Left ventricle myocardium inferior (tissue), 1 donor: ENCODE measurements around the gene GLP1R. TPM values are rescaled to one million over a fixed set of nuclear protein-coding genes. Genes with fewer than 3 reads are reported as not detected.

Source experiments
- DNase-seq: peaks from one replicate; pipeline ENCODE4 v3.0.0-alpha.2; 2020
- H3K27ac ChIP-seq: fragments of 200-600 bp; replicated peaks from 2 replicates; pipeline ENCODE4 v1.8.0; 2021
- H3K27me3 ChIP-seq: fragments of 200-600 bp; 2 replicates; pipeline ENCODE4 v1.8.0; 2021; ENCODE audit warnings: low read depth
- H3K36me3 ChIP-seq: fragments of 200-600 bp; 2 replicates; pipeline ENCODE4 v1.8.0; 2021
- H3K4me1 ChIP-seq: fragments of 200-600 bp; 2 replicates; pipeline ENCODE4 v1.8.0; 2021
- H3K4me3 ChIP-seq: fragments of 200-600 bp; 2 replicates; pipeline ENCODE4 v1.8.0; 2021; ENCODE audit warnings: mild to moderate bottlenecking, moderate library complexity
- H3K9me3 ChIP-seq: fragments of 200-600 bp; replicated peaks from 2 replicates; pipeline ENCODE4 v1.8.0; 2021
- CTCF ChIP-seq: fragments of 200-600 bp; IDR thresholded peaks from 2 replicates; pipeline ENCODE4 v1.8.0; 2021; ENCODE audit warnings: antibody characterized with exemption, mild to moderate bottlenecking, borderline replicate concordance
- intact Hi-C: fragments of 100-400 bp; cut with micrococcal nuclease; formaldehyde crosslinking; loops from one replicate; pipeline ENCODE4 v1.11.0; 2022
- total RNA-seq: library from RNA; stranded (reverse); fragmentation: NEBNext Ultra II Directional; extraction: Animal tissue kit (Norgen Biotek cat#: 25700); gene quantifications from one replicate; pipeline ENCODE4 v1.2.1, GENCODE V29; 2021
- donor health status: DM: no; HTN: yes; CAD: no; lungs with severe emphysema.

GLP1R gene
- total RNA-seq, 1 donor from 2014 or later, result 7.5 TPM

DNA sequence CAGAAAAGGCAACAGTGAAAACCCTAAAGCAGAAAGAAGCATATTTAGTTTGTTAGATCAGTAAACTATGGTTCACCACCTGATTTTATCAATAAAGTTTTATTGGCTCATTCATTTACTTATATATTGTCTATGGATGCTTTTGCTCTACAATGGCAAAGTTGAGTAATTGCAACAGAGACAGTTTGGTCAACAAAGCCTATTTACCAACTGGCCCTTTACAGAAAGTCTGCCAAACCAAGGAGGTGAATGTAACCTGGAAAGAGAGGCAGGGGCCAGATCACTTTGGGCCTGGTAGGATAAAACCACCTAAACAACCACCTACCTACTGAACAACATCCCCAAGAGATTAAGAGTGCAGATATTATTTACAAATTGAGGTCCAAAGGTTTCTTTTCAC is 47.0 kb downstream of the GLP1R start:
- no peak for TF ChIP-seq CTCF
- no peak for DNase-seq
- Histone ChIP-seq H3K9me3 (no peaks in the 10 kb centered on the region), H3K27me3 (no peaks in the 10 kb centered on the region), H3K27ac (no peak overlapping the region), H3K36me3 (no peaks in the 10 kb centered on the region), H3K4me3 (no peak overlapping the region), H3K4me1 (no peaks in the 10 kb centered on the region)
- intact Hi-C loops, result no loop called here

GRCh38 chr6:39100358-39100757 is 51.8 kb downstream of the GLP1R start:
- H3K27ac ChIP-seq, result no peak overlapping the region
- intact Hi-C loops, result no loop called here

DNA sequence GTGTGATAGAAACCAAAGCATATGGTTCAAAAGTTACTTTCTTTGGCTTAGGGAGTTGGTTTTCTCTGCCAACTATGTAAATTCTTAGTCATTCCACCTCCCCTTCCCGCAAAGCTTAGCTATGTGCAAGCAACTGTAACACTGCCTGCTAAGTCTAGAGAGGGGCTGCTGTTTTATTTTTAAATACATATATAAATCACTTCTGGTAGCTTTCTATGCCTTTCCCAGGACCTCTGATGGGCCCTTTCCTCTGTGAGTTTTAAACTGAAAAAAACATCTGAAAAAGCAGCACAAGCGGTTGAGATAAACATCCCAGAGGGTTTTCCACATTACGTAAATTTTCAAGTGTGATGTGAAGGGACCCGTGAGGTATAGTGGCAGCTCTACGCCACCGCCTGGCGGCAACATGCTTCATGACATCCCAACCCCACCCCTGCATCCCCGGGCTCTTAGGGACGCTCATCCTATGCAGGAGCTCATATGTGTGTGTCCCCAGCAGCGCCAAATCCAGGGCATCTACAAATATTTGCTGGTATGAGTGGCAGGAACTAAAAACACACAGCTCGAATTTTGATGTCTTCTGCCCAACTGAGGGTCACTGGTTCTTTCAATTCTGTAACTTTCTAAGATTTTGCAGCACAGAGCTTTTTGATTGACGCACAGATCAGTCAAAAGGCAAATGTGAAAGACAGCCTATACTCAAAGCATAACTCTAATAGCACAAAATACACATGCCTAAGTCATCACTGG is 53.7 kb downstream of the GLP1R start:
- peak; percentile 56 for TF ChIP-seq CTCF
- intact Hi-C loops, result no loop called here
- Histone ChIP-seq H3K36me3 (peaks cover 17% of the 10 kb centered on the region), H3K4me3 (no peak overlapping the region), H3K9me3 (no peaks in the 10 kb centered on the region), H3K27me3 (no peaks in the 10 kb centered on the region), H3K27ac (no peak overlapping the region), H3K4me1 (peaks cover 4% of the 10 kb centered on the region)
- peak; percentile 23 for DNase-seq

More at GRCh38 chr6:39100358-39100757, 51.8 kb downstream of the GLP1R start:
- Histone ChIP-seq H3K36me3 (peaks cover 14% of the 10 kb centered on the region), H3K27me3 (no peaks in the 10 kb centered on the region), H3K4me1 (peaks cover 4% of the 10 kb centered on the region), H3K9me3 (no peaks in the 10 kb centered on the region), H3K4me3 (no peak overlapping the region)
- TF ChIP-seq CTCF, result no peak
- no peak for DNase-seq

DNA sequence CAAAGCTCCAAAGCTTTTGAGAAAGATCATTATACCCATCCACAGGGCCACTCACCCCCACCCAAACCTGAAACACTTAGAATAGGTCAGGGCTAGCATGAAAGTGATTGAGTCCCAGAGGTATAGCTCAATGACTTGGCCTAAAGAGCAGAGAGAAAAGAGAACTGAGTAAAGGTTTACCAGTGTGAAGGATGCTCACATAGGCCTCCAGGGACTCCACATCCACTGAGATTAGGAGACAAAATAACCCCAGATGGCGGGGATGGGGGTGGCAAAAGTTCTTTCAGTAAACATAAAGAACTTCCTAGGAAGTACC is 54.2 kb downstream of the GLP1R start:
- DNase-seq, result no peak
- Histone ChIP-seq H3K27ac (no peak overlapping the region), H3K27me3 (no peaks in the 10 kb centered on the region), H3K9me3 (no peaks in the 10 kb centered on the region), H3K36me3 (peaks cover 17% of the 10 kb centered on the region), H3K4me1 (peaks cover 7% of the 10 kb centered on the region), H3K4me3 (no peak overlapping the region)
- no peak for TF ChIP-seq CTCF
- intact Hi-C loops, result no loop called here

GRCh38 chr6:39104528-39104927 is 55.9 kb downstream of the GLP1R start:
- Histone ChIP-seq H3K4me3 (no peak overlapping the region), H3K36me3 (peaks cover 23% of the 10 kb centered on the region), H3K27ac (no peak overlapping the region), H3K27me3 (no peaks in the 10 kb centered on the region), H3K4me1 (peaks cover 17% of the 10 kb centered on the region), H3K9me3 (no peaks in the 10 kb centered on the region)
- TF ChIP-seq CTCF, result no peak
- intact Hi-C loops, result no loop called here
- no peak for DNase-seq
